Activated CD8-positive, alpha-beta T cell treated with anti-CD3 and anti-CD28 coated beads, Interleukin-2, amount 10 ng/mL, durations not matched to agents 7 days and 5 days (primary cell): Measurements from ENCODE around the gene PAFAH1B2. TPM values are rescaled to one million over a fixed set of nuclear protein-coding genes. Genes with fewer than 3 reads are reported as not detected.
A peak's percentile ranks its signal among the peaks of the same experiment; 100 is the strongest.

Source experiments
- ATAC-seq: fragments of 150-1000 bp; cut with Tn5 transposase; one replicate; pipeline ENCODE4 v1.10.0; 2021; ENCODE audit warnings: moderate library complexity
- CTCF ChIA-PET: fragments of 350-600 bp; sonication (Branson Sonifier 250); formaldehyde crosslinking; loops from one replicate; lab custom pipeline; 2021; ENCODE audit warnings: antibody characterized with exemption; lab: Charles Lee
- POLR2A ChIA-PET: fragments of 350-600 bp; sonication (Branson Sonifier 250); formaldehyde crosslinking; loops from one replicate; lab custom pipeline; 2021; ENCODE audit warnings: antibody characterized with exemption; lab: Charles Lee
- DNase-seq: peaks from one replicate; pipeline ENCODE4 v3.0.0-alpha.2; 2020
- H3K27ac Mint-ChIP-seq: one replicate; pipeline ENCODE4 v1.8.0; 2021; ENCODE audit warnings: mild to moderate bottlenecking, mixed read lengths
- H3K27me3 Mint-ChIP-seq: one replicate; pipeline ENCODE4 v1.8.0; 2021; ENCODE audit warnings: low read depth, mixed read lengths
- H3K36me3 Mint-ChIP-seq: one replicate; pipeline ENCODE4 v1.8.0; 2021; ENCODE audit warnings: low read depth, mixed read lengths
- H3K4me1 Mint-ChIP-seq: one replicate; pipeline ENCODE4 v1.8.0; 2021; ENCODE audit warnings: low read depth, mixed read lengths
- H3K4me3 Mint-ChIP-seq: one replicate; pipeline ENCODE4 v1.8.0; 2021; ENCODE audit warnings: mild to moderate bottlenecking, mixed read lengths
- H3K9me3 Mint-ChIP-seq: one replicate; pipeline ENCODE4 v1.8.0; 2022; ENCODE audit warnings: mixed read lengths; ENCODE audit not compliant: insufficient read depth
- total RNA-seq, 2 experiments: library from RNA; stranded (reverse); gene quantifications; one replicate each; pipeline ENCODE4 v1.2.3, GENCODE V29; 2021

Gene PAFAH1B2
- total RNA-seq, 2 experiments from 2014 or later: 56.5 to 60.0 TPM

DNA sequence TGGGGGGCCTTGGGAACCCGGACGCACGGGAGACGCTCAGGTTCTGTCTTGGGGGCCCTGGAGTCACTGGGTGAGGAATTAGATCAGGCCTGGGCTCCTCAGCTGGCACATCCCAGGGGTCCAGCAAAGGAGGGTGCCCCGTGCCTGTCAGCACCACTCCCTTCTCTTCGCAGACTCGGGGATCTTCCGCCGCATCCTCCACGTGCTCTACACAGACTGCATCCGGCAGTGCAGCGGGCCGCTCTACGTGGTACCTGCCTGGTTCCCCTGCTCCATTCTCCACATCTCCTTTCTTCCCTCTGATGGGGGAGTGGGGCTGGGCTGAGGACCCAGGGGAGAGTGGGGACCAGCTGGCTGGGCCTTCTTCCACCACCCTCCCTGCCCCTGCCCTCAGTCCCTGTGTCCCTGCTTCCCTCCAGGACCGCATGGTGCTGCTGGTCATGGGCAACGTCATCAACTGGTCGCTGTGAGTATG is 48.4 kb downstream of the PAFAH1B2 start:
- Mint-ChIP-seq H3K4me1 (peaks cover 5% of the 10 kb centered on the region), H3K36me3 (peaks cover 7% of the 10 kb centered on the region), H3K4me3 (no peak overlapping the region), H3K27me3 (no peaks in the 10 kb centered on the region), H3K27ac (no peak overlapping the region), H3K9me3 (no peaks in the 10 kb centered on the region)
- no peak for DNase-seq
- ATAC-seq: no peak
- CTCF ChIA-PET: no interaction called here
- POLR2A ChIA-PET: no interaction called here

DNA sequence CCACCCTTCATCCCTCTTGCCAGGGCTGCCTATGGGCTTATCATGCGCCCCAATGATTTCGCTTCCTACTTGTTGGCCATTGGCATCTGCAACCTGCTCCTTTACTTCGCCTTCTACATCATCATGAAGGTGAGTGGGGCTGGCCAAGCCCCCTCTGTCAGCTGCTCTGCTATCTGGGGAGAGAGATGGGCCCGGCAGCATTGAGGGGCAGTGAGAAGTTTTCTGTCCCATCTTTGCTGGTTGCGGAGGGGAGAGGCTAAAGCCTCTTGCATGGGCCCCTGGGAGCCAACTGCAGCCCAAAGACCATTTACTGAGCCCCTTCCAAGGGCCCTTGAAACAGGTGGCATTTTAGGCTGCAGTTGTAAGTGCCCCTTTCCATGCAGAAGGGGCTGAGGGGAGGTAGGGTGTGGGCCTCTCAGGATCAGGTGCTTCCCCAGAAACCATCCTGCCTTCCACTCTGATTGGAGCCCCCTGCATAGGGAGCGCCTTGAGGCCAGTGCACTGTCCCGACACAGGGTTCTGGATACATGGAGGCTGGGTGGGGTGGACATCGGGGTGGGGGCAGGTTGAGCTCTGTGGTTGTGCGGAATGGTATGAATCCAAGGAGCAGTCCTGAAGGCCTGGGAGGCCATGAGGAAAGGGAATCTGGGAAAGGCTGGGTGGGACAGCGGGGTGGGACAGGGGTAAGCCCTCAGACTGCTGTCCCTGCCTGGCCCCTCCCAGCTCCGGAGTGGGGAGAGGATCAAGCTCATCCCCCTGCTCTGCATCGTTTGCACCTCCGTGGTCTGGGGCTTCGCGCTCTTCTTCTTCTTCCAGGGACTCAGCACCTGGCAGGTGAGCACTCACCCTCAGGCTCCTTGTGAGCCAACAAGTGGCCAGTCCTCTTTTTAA is 49.3 kb downstream of the PAFAH1B2 start:
- Mint-ChIP-seq H3K4me1 (peaks cover 5% of the 10 kb centered on the region), H3K27me3 (no peaks in the 10 kb centered on the region), H3K9me3 (no peaks in the 10 kb centered on the region), H3K27ac (peak overlapping the region; percentile 46), H3K4me3 (no peak overlapping the region), H3K36me3 (peaks cover 7% of the 10 kb centered on the region)
- ATAC-seq: no peak
- no peak for DNase-seq
- POLR2A ChIA-PET: interaction anchor here (0.6 to 0.9 kb wide), 2 partner anchors 36 to 280 kb away, joined by 3 to 5 read pairs; no protein-coding TSS in a partner anchor
- CTCF ChIA-PET: interaction anchor here (0.6 kb wide), 1 partner anchor 12 kb away, joined by 3 read pairs; no protein-coding TSS in a partner anchor

DNA sequence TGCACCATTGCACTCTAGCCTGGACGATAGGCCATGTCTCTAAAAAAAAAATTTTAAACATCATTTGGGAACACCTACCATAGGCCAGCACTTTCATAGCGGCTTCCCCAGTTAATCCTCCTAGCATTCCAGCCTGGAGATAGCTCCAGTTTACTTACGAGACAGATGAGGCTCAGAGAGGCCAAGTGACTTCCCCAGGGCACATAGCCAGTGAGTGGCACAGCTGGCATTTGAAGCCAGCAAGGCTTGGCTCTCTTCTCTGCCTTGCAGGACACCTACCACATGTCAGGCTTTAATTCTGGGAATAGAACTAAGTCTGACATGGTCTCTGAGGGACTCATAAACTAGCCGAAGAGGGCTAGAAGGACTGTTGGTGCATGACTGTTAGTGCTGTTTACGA is 50.2 kb downstream of the PAFAH1B2 start:
- ChIA-PET POLR2A (interaction anchor here (1.3 kb wide), 1 partner anchor 10 kb away, joined by 4 read pairs; no protein-coding TSS in a partner anchor), CTCF (interaction anchor here (0.6 to 1.3 kb wide), 2 partner anchors 13 to 17 kb away, joined by 3 to 4 read pairs; no protein-coding TSS in a partner anchor)
- no peak overlapping the region for H3K4me3 Mint-ChIP-seq
- DNase-seq: no peak
- H3K27me3 Mint-ChIP-seq: no peaks in the 10 kb centered on the region
- H3K9me3 Mint-ChIP-seq: no peaks in the 10 kb centered on the region
- H3K27ac Mint-ChIP-seq: no peak overlapping the region
- ATAC-seq: no peak
- H3K4me1 Mint-ChIP-seq: peaks cover 5% of the 10 kb centered on the region
- H3K36me3 Mint-ChIP-seq: peaks cover 7% of the 10 kb centered on the region

DNA sequence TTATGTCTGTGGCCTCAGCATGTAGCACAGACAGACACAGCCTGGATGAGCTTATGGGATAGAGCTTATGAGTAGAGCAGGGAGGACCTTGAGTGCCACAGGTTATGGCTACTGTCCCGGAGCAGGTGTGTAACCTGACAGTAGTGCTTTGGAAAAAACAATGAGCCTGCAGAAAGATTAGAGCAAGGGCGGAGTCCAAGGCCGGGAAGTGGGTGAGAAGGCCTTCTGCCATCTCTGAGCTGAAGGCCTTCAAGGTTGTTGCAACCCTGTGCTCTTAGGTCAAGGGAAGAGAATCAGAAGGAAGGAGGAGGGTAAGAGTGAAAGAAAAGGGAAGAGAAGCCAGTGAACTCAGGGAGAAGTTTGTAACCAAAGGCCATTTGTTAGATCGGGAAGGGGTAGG is 51.2 kb downstream of the PAFAH1B2 start:
- CTCF ChIA-PET: interaction anchor here (0.9 to 1.3 kb wide), 2 partner anchors 15 to 16 kb away, joined by 3 to 4 read pairs; no protein-coding TSS in a partner anchor
- Mint-ChIP-seq H3K27me3 (no peaks in the 10 kb centered on the region), H3K9me3 (no peaks in the 10 kb centered on the region), H3K36me3 (peaks cover 7% of the 10 kb centered on the region), H3K27ac (peak overlapping the region; percentile 19), H3K4me3 (no peak overlapping the region), H3K4me1 (peaks cover 5% of the 10 kb centered on the region)
- ATAC-seq (no peak), DNase-seq (no peak)
- POLR2A ChIA-PET: interaction anchor here (1.3 kb wide), 1 partner anchor 9 kb away, joined by 4 read pairs; no protein-coding TSS in a partner anchor

DNA sequence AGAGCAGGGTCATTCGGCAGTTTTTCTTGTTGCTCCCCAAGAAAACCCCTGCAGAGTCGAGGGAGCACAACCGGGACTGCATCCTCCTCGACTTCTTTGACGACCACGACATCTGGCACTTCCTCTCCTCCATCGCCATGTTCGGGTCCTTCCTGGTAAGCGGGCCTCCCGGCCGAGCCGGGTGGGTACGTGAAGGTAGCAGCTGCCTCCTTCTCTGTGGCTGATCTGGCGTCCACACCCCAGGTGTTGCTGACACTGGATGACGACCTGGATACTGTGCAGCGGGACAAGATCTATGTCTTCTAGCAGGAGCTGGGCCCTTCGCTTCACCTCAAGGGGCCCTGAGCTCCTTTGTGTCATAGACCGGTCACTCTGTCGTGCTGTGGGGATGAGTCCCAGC is 51.7 kb downstream of the PAFAH1B2 start:
- ChIA-PET POLR2A (interaction anchor here (1.1 kb wide), 1 partner anchor 16 kb away, joined by 3 read pairs; no protein-coding TSS in a partner anchor), CTCF (interaction anchor here (1.3 to 1.9 kb wide), 3 partner anchors 16 to 31 kb away, joined by 4 to 9 read pairs (median 4); no protein-coding TSS in a partner anchor)
- Mint-ChIP-seq H3K36me3 (peaks cover 7% of the 10 kb centered on the region), H3K4me3 (no peak overlapping the region), H3K27ac (no peak overlapping the region), H3K27me3 (no peaks in the 10 kb centered on the region), H3K4me1 (peaks cover 5% of the 10 kb centered on the region), H3K9me3 (no peaks in the 10 kb centered on the region)
- ATAC-seq (no peak), DNase-seq (no peak)

DNA sequence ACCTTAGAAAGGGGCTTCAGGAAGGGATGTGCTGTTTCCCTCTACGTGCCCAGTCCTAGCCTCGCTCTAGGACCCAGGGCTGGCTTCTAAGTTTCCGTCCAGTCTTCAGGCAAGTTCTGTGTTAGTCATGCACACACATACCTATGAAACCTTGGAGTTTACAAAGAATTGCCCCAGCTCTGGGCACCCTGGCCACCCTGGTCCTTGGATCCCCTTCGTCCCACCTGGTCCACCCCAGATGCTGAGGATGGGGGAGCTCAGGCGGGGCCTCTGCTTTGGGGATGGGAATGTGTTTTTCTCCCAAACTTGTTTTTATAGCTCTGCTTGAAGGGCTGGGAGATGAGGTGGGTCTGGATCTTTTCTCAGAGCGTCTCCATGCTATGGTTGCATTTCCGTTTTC is 52.9 kb downstream of the PAFAH1B2 start:
- CTCF ChIA-PET: interaction anchor here (0.6 to 1.9 kb wide), 4 partner anchors 17 to 89 kb away, joined by 3 to 9 read pairs (median 4); no protein-coding TSS in a partner anchor
- ATAC-seq (no peak), DNase-seq (no peak)
- Mint-ChIP-seq H3K27ac (no peak overlapping the region), H3K4me3 (no peak overlapping the region), H3K27me3 (no peaks in the 10 kb centered on the region), H3K9me3 (no peaks in the 10 kb centered on the region), H3K4me1 (peaks cover 5% of the 10 kb centered on the region), H3K36me3 (peaks cover 4% of the 10 kb centered on the region)
- POLR2A ChIA-PET: interaction anchor here (0.6 to 1.1 kb wide), 3 partner anchors 11 to 18 kb away, joined by 3 read pairs; partner anchors contain the start of gene SIDT2

DNA sequence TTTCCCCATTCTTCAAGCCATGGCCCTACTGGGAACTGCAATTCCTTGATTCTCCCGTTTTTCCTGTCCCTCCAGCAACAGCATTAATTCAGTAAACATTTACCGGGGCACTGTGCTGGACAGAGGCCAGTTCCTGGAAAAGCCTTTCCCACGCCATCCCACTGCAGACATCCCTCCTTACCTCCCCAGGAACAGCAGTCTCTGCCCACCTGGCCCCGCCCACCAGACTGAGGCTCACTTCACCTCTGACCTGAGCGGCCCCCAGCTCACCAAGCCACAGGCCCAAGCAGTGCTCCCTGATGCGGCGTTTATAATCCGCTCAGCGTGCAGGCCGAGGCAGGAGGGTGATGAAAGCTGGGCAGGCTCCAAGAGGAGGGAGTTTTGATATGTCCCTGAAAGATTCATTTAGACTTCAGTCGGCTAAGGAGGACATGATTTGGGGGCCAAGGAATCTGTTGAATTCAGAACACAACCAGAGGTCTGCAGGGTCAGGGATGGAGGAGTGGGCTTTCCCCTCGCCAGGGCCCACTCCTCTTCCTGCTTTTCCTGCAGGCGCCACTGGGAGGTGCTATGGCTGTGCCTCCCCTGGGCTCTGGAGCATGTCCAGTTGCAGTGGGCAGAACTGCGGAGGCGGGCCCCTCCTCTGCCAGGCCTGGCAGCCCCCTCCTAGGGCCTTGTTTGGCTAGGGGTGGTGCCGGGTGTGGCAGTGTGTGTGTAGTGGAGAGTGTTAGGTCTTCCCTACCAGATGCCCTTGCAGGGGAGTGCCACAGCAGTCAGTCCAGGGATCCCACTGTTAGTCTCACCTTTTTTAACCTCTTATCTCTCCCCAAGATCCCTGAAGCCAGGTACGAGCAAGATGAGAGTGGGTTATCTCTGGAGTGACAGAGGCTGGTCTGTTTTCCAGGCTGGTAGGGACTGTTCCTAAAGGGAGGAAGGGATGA is 53.7 kb downstream of the PAFAH1B2 start:
- H3K27me3 Mint-ChIP-seq: no peaks in the 10 kb centered on the region
- DNase-seq (no peak), ATAC-seq (no peak)
- no peak overlapping the region for H3K4me3 Mint-ChIP-seq
- H3K27ac Mint-ChIP-seq: no peak overlapping the region
- POLR2A ChIA-PET: interaction anchor here (0.7 kb wide), 1 partner anchor 19 kb away, joined by 3 read pairs; the partner anchor contains the start of gene SIDT2
- H3K9me3 Mint-ChIP-seq: no peaks in the 10 kb centered on the region
- peaks cover 4% of the 10 kb centered on the region for H3K4me1 Mint-ChIP-seq
- CTCF ChIA-PET: interaction anchor here (0.6 to 1.9 kb wide), 3 partner anchors 18 to 88 kb away, joined by 3 to 9 read pairs (median 5); no protein-coding TSS in a partner anchor
- peaks cover 4% of the 10 kb centered on the region for H3K36me3 Mint-ChIP-seq

DNA sequence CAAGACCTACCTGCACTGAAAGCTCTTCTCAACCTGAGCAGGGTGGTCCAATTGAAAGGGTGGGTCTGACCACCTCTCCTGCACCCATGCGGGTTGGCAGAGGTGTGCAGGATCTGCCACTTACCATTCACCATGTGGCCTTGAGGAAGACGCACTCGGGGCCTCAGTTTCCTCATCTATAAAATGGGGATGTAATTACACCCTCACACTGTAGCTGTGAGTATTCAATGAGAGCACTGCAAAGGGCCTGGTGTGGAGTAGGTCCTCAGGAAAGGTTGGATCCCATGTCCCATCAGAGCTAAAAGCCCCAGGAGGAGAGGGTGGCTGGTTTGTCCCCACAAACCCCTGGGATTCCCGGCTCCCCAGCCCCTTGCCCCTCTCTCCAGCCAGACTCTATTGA is 54.5 kb downstream of the PAFAH1B2 start:
- ATAC-seq (no peak), DNase-seq (no peak)
- Mint-ChIP-seq H3K27ac (no peak overlapping the region), H3K9me3 (no peaks in the 10 kb centered on the region), H3K4me1 (no peaks in the 10 kb centered on the region), H3K36me3 (no peaks in the 10 kb centered on the region), H3K27me3 (no peaks in the 10 kb centered on the region), H3K4me3 (no peak overlapping the region)
- CTCF ChIA-PET: no interaction called here
- POLR2A ChIA-PET: no interaction called here

DNA sequence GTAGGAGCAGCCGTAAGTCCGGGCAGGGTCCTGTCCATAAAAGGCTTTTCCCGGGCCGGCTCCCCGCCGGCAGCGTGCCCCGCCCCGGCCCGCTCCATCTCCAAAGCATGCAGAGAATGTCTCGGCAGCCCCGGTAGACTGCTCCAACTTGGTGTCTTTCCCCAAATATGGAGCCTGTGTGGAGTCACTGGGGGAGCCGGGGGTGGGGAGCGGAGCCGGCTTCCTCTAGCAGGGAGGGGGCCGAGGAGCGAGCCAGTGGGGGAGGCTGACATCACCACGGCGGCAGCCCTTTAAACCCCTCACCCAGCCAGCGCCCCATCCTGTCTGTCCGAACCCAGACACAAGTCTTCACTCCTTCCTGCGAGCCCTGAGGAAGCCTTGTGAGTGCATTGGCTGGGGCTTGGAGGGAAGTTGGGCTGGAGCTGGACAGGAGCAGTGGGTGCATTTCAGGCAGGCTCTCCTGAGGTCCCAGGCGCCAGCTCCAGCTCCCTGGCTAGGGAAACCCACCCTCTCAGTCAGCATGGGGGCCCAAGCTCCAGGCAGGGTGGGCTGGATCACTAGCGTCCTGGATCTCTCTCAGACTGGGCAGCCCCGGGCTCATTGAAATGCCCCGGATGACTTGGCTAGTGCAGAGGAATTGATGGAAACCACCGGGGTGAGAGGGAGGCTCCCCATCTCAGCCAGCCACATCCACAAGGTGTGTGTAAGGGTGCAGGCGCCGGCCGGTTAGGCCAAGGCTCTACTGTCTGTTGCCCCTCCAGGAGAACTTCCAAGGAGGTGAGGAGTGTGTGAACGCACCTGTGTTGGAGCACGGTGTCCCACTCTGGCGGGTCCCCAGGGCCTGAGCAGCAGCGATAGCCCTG is 55.2 kb downstream of the PAFAH1B2 start, which contains the start of gene TAGLN:
TSS of gene TAGLN (plus strand) at position 318 of the 863 bp plus-strand sequence. CDS start 3,644 bp downstream, outside the sequence.
- H3K36me3 Mint-ChIP-seq: peaks cover 3% of the 10 kb centered on the region
- ChIA-PET CTCF (no interaction called here), POLR2A (no interaction called here)
- no peaks in the 10 kb centered on the region for H3K9me3 Mint-ChIP-seq
- H3K27me3 Mint-ChIP-seq: no peaks in the 10 kb centered on the region
- no peak within 1 kb of the TSS for H3K4me3 Mint-ChIP-seq
- H3K4me1 Mint-ChIP-seq: no peaks in the 10 kb centered on the region
- no peak within 1 kb of the TSS for H3K27ac Mint-ChIP-seq
- ATAC-seq (no peak), DNase-seq (no peak)
